ENCODE data around the gene DNMT3A.

Gene DNMT3A

DNA sequence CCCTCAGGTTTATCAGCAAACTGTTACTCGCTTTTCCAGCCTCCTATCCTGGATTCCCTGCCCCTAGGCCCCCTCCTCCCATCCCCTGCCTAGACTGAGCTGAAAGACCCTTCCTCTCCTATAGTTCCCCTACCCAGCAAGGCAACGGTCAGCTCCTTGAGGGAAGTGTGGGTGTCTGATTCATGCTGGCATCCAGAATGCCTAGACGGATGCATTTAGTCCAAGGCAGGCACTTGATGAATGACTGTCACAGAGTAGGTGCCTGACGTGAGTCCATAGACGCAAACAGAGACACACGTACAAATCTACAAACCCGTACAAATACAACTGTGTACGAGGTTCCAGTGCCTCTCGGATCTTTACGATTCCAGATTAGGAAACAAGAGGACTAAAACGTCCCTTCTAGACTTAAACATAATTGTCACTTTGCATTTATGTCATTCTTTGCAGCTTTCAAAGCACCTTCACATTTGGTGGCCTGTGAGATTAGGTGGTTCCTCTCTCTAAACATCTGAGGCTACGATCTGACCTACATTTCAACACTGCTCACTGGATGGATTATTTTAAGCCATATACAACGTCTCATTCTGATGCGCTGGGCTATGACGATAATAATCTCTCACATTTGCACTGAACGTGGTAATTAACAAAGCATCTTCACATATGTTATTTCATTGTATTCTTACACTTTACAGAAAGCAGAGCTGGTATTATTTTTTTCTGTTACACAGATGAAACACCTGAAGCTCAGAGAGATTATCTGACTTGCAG lies 36.7 kb downstream of the DNMT3A start:
- DNase-seq (ENCODE audit: low spot score), result no peak

DNA sequence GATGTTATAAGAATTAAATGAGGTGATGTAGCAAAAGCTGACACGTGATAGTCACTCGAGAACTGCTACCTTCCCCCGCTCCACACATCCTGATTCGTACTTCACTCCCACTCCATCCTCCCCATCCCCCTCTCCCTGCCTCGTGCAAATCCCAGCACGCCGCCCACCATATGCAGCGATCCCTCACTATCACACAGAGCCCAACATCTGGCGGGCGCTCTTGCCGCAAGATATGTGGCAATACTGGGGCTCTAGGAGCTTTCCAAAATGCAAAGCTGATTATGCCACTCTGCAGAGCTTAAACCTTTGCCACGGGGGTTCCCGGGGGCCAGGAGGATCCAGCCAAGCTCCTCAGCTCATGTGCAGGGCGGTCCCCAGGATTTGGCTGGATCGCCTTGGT lies 37.4 kb downstream of the DNMT3A start:
- DNase-seq (ENCODE audit: low spot score), result no peak

DNA sequence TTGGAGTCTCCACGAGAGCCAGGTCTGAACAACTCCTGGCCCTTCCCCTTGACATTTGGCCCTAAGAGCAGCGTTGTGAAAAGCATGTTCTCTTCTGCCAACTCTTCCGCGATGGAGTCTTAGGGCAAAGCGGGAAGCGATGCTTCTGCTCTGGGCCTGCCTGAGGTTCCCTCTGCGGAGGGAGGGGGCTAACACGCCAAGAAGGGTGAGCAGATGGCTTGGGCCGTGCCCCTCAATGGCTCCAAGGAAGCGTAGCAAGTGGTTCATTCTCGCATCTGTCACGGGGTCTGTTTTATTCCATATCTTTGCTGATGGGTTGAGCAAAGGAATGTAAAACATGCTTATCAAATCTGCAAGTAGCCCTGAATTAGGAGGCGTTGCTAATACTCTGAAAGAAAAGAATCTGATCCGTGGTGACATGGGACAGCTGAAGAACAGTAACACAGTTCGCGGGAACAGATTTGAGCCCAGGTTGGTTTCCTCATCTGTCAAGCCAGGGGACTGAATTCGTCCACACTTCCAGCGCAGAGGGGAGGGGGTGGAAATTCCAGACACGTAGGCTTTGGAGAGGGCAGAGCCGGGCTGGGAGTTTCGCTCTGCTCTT lies 38.0 kb downstream of the DNMT3A start:
- no peak for DNase-seq (ENCODE audit: low spot score)

DNA sequence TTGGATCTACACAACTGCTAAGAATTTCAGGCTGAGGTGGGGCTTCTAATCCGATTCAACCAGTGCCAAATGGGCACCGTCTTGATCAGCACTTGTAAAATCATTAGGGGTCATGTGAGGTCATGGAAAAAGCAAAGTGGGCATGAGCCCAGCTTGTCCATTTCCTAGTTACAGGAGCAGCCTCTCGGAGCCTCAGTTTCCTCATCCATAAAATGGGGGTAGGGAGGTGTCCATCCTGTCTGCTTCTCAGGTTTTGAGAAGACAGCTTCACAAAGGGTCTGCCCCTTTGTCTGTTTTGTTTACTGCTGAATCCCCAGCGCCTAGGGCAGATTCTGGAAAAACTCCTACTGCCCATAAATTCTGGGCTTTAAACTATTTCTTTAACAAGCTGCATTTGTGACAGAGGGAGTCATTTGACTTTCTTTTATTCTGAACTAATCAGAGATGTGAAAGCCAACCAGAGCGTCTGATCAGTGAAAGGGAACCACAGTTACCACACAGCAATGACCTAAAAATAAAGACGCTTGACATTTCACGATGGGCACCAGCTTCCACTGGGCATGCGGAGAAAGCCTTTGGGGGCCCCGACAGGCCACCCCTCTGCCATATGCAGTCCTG lies 38.9 kb downstream of the DNMT3A start:
- DNase-seq (ENCODE audit: low spot score), result no peak

DNA sequence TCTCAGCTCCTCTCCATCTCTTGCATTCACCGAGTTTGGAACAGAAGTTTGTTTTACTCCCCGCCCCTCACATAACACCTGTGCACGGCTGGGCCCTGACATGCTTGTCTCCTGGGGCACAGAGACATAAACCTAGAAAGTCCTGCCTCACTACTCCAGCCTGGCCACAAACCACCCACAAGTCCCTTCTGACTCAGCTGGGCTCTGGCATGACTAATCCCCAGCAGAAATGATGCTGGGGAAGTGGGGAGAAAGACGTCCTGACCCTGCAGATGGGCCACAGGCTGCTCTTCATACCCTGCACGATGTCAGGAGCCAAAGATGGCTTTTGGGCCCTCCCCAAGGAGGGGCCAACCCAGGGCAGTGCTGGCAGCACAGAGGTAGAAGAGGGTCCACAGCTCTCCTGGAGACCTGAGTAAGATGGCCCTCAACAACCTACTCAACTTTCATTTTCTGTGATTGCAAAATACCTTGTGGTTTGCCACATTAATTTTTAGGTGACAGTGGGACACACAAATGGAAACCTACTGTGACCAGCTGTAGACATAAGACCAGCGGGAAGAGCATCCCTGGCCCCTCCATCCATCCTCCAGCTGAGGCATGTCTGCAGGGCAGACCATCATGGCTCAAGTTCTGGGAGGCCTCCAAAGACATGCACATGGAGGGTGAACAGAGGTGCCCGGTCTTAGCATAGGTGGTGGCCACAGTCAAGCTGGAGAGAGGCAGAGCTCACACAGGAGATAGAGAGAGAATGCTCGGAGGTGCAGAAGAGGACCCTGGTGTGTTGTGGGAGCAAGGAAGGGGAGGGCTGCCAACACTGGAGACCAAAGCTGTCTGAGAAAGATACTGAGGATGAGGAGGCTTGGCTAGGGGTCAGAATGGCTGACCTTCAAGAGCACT lies 40.0 kb downstream of the DNMT3A start:
- peak; percentile 86 for DNase-seq (ENCODE audit: low spot score)

DNA sequence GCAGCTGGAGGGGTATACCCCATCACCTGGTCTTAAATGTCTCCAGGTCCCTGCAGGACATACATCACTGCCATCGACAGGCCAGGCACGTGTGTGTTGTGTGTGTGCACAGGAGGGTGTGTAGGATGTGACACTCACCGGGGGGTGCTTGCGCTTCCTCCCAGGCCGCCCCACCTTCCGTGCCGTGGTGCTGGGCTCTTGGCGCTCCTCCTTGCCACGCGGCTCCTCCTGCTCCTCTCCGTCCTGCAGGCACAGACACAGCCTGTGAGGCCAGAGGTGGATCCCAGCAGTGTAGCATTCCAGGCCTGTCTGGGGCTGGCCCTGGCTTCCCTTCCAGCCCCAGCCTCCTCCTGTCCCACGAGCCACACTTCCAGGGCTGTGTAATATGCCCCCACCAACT lies 41.7 kb downstream of the DNMT3A start:
- no peak for DNase-seq (ENCODE audit: low spot score)

DNA sequence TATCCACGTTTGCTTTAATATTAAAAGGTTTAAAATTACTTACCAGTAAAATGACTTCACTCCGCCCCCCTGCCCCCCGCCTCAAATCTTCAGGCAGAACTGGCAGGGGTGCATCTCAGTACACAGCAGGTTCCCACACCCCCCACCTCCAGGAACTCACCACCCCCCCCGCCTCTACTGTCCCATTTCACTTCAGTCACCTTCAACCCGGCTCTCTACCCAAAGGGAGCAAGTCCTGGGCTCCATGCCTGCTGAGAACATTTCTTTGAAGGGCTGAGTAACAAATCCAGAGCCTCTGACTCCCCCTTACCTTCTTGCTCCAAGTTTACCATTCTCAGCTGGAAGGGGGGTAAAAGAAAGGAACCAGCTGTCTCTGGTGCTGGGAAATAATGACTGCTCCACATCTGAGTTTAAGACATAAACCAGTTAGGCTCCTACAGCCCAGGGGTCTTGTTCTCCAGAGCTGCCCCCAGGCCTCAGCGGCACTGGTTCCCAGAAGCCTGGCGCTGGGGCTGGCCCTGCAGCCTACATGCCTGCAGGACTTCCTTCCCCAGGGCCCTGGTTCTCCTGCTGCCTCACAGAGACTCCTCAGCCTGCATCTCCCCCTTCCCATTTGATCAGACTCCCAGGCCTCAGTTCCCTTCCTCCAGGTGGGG lies 42.8 kb downstream of the DNMT3A start:
- no peak for DNase-seq (ENCODE audit: low spot score)

DNA sequence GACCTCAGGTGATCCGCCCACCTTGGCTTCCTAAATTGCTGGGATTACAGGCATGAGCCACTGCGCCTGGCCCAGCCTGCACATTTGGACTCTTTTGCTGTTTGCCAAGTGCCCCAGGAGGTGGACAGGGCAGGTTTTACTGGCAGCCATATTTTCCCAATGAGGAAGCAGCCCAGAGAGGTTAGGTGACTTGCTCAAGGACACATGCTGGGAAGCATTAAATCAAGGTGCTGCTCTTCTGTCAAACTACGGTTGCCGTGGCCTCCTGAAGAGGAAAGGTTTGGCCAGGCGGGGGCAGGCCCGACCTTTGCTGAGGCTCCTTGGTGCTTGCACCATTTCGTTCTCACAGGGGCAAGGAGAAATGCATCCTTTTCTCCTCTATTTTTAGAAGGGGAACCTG lies 44.0 kb downstream of the DNMT3A start:
- no peak for DNase-seq (ENCODE audit: low spot score)

DNA sequence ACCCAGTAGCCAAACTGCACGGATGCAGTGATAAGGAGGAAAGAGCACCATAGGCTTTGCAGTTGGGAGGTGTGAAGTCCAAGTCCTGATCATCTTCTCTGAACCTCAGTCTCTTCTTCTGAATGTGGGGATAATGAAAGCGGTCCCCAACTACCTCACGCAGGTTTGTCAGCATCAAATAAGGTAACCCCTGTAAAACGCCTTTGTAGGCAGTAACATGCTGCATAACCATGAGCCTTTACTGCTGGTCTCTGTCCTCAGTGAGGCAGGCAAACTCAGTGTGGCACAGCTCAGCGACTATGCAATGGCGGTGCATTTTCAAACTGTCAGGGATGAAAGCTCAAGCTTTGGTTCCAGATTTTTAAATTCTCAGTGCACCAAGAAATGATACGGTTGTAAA lies 46.1 kb downstream of the DNMT3A start:
- no peak for DNase-seq (ENCODE audit: low spot score)

DNA sequence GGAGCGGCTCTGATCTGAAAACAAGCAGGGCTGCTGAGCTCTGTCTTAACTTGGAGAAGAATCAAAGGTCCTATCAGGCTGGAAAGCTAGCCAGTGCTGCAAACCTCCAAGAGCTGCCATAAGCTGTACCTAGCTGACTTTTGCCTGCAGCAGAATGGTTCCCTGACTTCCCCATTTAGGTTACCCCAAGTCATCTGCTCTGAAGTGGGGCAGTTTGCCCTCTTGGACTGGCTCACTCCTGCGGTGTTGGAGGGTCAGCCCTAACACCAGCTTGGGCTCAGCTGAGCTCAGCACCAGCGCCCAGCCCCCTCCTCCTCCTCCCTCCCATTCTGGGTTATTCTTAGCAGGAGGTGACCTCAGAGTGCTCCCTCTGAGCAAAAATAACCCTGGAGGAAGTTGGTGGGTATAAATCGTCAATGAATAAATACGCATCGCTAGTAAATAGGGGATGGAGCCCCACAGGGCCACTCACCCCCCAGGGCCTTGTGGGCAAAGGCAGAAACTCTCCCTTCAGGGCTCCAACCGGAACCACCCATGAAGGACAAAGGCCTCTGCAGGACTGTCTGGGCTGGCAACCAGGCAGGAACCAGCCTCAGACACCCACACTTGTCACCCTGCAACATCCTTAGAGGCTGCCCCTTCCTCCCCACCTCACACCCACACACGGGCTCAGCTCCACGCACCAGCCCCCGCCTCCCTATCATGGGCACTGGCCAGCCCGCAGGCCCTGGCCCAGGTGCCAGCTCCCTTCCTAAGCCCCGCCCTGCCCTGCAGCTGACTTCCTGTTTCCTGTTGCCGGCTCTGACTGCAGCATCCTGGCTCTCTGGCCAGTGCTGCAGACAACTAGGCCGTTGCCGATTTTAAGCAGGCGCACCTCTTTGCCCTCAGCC lies 46.9 kb downstream of the DNMT3A start:
- peak; percentile 72 for DNase-seq (ENCODE audit: low spot score)

DNA sequence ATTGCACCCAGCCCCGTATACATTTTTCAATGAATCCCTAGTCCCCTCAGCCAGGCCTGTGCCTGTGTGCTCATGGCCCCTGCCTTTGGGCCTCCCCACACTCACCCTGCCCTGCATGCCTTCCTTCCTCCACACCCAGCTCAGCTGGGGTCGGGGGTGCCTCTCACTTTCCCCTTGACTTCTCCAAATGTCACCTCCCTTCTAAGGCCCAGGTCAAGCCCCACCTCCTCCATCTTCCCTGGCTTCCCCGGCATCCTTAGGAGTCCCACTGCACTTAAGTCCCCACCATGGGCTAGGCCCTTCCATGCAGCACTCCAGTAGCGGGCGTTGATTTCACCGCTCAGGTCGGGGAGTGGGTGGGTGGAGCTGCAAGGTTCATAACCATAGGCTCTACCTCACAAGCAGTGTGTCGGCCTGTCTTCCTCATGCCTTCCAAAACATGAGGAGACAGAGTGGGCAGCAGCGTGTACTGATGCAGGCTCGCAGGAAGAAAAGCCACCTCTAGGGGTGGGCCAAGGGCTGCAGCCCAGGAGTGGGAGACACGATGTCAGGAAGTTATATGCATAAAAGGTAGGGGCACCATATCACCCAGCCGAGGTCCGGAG lies 47.7 kb downstream of the DNMT3A start:
- DNase-seq (ENCODE audit: low spot score), result no peak

DNA sequence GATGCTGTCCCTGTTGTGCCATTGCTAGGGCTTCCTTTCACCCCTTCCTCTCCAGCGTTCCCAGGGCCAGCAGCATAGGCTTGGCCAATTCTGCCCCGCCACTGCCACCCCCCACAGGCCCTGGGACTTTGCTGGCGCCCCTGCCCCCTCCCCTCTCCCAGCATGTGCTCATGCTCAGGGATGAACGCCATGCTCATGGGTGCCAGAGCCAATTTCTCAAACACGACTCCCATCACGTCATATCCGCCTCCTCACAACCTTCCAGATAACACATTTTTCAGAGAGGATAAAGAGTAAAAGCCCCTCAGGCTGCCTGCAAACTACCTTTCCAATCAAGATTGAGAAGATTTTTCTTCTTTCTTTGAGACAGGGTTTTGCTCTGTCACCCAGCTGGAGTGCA lies 48.6 kb downstream of the DNMT3A start:
- DNase-seq (ENCODE audit: low spot score), result no peak

DNA sequence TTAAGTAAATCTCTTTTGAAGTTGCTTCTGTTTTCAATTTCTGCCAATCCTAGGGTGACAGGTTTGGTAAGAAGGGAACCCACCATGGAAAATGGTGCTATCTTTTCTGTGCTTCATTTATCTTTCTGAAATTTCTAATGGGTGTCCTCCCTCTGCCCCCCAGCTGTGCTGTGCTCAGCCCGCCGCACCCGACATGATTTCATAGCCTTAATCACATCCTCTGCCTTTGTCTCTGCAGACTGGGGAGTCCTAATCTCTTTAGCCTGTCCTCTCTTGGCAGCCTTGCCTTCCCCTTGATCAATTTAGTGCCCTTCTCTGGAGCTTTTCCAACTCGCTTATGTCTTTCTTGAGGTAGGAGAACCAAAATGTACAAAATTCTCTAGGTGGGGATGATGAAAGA lies 49.3 kb downstream of the DNMT3A start:
- DNase-seq (ENCODE audit: low spot score), result no peak

DNA sequence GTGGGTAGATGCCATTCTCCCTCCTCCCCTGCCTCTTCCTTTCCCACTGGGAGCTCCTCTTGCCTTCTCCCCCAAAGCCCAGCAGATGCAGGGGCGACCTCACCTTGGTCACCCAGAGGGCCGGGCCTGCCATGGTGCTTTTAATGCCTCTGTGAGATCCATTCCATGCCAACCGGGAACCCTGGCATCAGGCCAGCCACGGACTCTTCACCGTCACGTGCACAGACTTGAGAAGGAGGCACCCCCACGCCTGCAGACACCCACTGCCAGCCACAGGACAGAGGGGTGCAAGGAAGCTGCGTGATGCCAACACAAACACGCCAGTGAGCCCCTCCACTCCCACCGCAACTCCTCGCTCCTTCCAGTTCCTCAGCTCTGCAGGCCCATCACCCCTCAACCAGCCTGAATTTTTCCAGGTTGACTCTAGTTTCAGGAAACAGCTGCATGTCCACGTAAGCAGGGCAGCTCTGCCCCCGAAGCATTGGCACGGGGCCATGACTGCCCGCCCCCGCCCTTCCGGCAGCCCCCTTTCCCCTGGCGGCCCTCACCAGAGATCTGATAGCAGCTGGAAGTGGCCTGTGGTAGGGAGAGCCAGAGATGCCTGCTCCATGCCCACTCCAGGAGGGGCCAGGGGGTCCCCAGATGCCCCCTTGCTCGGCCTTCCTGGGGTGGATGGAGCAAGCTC lies 50.8 kb downstream of the DNMT3A start:
- no peak for DNase-seq (ENCODE audit: low spot score)

DNA sequence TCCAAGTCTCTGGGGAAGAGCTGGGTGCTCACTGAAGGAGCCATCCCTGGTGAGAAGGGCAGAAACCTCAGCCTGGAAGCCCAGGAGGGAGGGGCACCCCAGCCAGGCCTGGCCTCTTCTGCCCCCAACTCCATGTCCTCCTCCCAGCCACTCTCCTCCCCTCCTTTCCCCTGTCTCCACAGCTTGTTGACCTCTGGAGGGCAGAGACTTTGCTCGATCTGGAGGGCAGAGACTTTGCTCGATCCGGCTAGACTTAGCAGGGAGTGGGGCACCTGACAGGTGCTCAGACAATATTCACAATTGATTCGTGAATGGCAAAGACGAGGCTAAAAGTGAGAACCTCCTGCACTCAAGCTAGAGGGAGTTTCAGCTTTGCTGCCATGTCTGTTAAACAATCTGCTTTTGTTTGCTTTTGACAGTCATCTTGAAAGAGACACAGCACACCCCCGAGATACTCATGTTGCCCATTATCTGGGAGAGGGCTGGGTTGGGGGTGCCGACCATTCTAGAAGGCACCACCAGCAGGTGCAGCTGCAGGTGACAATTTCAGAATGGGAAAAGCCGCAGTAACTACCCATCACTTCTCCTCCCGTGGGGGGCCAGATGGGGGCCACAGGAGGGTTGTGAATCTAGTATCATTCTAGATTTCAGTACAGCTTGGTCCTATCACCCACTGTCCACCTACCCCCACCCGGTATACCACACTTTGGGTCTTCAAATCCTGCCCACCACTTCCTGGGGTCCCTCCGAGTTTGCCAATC lies 54.8 kb downstream of the DNMT3A start:
- no peak for DNase-seq (ENCODE audit: low spot score)

DNA sequence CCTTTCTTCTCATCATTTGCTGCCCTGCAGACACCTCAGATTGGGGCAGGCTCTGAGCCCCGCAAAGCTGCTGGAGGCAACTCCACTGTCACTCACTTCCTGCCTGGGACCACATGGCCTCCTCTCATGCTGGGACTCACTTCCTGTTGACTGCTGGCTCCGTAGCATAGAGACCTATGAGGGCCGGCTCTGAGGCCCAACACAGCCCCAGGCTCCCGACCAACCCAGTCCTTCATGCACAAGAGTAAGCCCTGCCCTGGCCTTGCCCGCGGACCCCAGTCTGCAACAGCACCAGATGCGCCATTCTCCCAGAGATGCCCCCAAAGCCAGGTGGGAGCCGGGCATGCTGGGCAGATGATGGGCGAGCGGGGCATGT lies 55.7 kb downstream of the DNMT3A start:
- peak; percentile 76 for DNase-seq (ENCODE audit: low spot score)

DNA sequence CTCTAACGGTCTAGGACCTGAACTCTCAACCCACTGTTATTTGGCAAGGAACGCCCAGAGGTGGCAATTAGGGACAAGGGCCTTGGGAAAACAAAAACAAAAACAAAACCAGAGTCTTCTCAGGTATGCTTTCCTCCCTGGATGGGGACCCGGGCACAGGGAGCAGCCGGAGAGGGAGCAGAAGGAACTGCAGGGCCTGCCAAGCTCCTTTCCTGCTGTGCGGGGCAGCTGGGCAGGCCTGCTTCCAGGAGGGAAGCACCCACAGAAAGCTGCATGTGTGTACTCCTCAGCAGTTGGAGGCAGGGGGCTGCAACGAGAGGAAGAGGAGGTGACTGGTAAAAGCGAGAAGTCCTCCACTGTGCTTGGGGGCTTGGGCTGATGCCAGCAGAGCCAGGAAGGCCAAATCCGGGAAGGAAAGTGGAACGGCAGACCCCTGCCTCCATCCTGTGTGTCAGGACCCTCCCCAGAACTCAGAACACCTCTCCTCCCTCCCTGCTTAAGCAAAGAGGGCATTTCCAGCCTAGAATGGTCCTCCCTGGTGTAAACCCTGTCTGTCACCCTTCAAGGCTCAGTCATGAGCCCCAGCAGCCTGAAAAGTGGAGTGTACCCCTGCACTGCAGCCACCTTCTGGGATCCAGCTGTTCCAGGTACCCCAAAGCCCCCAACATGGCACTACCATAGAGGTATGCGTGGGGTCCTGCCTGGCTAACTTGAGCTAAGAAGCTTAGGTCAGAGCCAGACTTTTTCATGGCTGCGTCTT lies 56.3 kb downstream of the DNMT3A start:
- DNase-seq (ENCODE audit: low spot score), result no peak

DNA sequence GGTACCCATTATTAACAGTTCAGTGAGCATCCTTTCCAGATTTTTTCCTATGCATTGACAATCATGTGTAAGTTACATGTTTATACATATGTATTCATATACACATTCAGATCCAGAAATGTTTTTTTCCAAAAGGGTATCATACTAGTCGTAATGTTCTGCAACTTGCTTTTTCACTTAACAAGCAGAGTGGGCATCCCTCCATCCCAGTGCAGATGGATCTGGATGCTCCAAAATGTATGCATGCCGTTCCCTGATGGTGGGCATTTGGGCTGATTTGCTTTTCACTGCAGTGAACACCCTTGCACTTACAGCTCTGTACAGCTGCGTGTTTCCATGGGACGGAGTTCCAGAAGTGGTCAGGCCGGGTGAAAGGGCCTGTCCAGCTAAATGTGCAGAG lies 57.0 kb downstream of the DNMT3A start:
- DNase-seq (ENCODE audit: low spot score), result no peak
